RKO (cell line): ENCODE results near the gene TRIM71.
"Not testable (repeated sequence)": the region's sequence is repeated elsewhere in the genome, so short reads cannot be mapped to it uniquely, and the experiment has no call there.

Experiments used
- DNase-seq: peaks from one replicate; pipeline ENCODE4 v3.0.0-alpha.2; 2016; ENCODE audit warnings: low spot score

TRIM71 gene

GRCh38 chr3:32934150-32934742, 116.4 kb downstream of the TRIM71 start:
- peak; percentile 8 for DNase-seq

- no peak for DNase-seq
Measured at GRCh38 chr3:32937331-32937730, 119.5 kb downstream of the TRIM71 start.

GRCh38 chr3:32939531-32940284, 121.9 kb downstream of the TRIM71 start:
- not testable (repeated sequence) for DNase-seq

- DNase-seq, result no peak
Measured at GRCh38 chr3:32940726-32941125, 122.9 kb downstream of the TRIM71 start.

GRCh38 chr3:32945136-32945535, 127.3 kb downstream of the TRIM71 start:
- peak; percentile 25 for DNase-seq

- DNase-seq, result not testable (repeated sequence)
Measured at GRCh38 chr3:32945598-32945997, 127.8 kb downstream of the TRIM71 start.

GRCh38 chr3:32946973-32947788, 129.4 kb downstream of the TRIM71 start:
- DNase-seq, result no peak
